ENCODE results near the gene EBPL.

- TF ChIP-seq POLR2AphosphoS5 (IDR thresholded peaks at IDR 0.05; ENCODE audit: low read depth, low read length) (no peak), TCF12 (IDR thresholded peaks at IDR 0.05) (peak; percentile 38; the same call in 1 of the 2 replicates), JUND (IDR thresholded peaks at IDR 0.05) (no peak), CTCF (IDR thresholded peaks at IDR 0.05) (no peak), ZBTB33 (IDR thresholded peaks at IDR 0.05; ENCODE audit: borderline replicate concordance, low read depth) (no peak), USF2 (IDR thresholded peaks at IDR 0.05; ENCODE audit: borderline replicate concordance, low read depth, low read length) (no peak), NRF1 (IDR thresholded peaks at IDR 0.05; ENCODE audit: low read depth, low read length) (no peak), MAX (IDR thresholded peaks at IDR 0.05; ENCODE audit: low read depth) (no peak), EP300 (IDR thresholded peaks at IDR 0.05; ENCODE audit: borderline replicate concordance in 1 of 2, low read depth in 1 of 2, low read length in 1 of 2) (no peak), RFX5 (IDR thresholded peaks at IDR 0.05; ENCODE audit: low read length) (no peak), MXI1 (IDR thresholded peaks at IDR 0.05; ENCODE audit: low read depth, low read length) (no peak)
Measured at GRCh38 chr13:49667773-49668172, 23.5 kb downstream of the EBPL start.

All from SK-N-SH (cell line).